ENCODE data around the gene SHISA9. TPM values are rescaled to one million over a fixed set of nuclear protein-coding genes. Genes with fewer than 3 reads are reported as not detected.
A peak's percentile ranks its signal among the peaks of the same experiment; 100 is the strongest.

SHISA9 gene
- total RNA-seq, 1 donor from 2014 or later = not detected

DNA sequence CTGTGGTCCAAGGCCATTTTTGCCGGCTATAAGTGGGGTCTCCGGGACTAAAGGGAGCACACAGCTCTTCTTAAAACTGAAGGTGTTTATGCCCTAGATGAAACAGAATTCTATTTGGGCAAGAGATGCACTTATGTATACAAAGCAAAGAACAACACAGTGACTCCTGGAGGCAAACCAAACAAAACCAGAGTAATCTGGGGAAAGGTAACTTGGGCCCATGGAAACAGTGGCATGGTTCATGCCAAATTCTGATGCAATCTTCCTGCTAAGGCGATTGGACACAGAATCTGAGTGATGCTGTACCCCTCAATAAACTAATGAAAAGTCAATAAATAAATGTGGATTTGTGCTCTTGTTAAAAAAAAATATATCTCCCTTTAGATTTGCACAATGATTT lies 20.2 kb upstream of the SHISA9 start:
- Mint-ChIP-seq H3K4me1 (no peaks in the 10 kb centered on the region), H3K27me3 (peaks cover 5% of the 10 kb centered on the region), H3K4me3 (no peak overlapping the region), H3K9me3 (no peaks in the 10 kb centered on the region), H3K27ac (no peak overlapping the region), H3K36me3 (ENCODE audit: low read depth) (no peaks in the 10 kb centered on the region)
- no peak for DNase-seq
- intact Hi-C loops (cut with micrococcal nuclease) = no loop called here

DNA sequence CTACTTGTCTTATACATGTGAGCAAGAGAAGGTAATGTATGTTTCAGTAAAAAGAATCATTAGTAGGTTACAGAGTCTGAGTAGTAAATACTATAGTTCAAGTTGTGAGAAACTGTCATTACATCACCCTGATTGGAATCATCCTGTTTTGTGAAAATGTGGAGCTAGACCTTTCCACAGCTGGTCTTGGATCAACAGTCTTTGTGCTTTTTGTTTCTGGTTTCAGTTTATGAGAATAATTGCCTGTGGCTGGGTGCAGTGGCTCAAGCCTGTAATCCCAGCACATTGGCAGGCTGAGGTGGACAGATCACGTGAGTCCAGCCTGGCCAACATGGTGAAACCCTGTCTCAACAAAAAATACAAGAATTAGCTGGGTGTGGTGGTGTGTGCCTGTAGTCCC lies 19.7 kb upstream of the SHISA9 start:
- Mint-ChIP-seq H3K4me3 (no peak overlapping the region), H3K27ac (no peak overlapping the region), H3K4me1 (no peaks in the 10 kb centered on the region), H3K9me3 (no peaks in the 10 kb centered on the region), H3K36me3 (ENCODE audit: low read depth) (no peaks in the 10 kb centered on the region), H3K27me3 (peaks cover 5% of the 10 kb centered on the region)
- DNase-seq = no peak
- intact Hi-C loops (cut with micrococcal nuclease) = no loop called here

DNA sequence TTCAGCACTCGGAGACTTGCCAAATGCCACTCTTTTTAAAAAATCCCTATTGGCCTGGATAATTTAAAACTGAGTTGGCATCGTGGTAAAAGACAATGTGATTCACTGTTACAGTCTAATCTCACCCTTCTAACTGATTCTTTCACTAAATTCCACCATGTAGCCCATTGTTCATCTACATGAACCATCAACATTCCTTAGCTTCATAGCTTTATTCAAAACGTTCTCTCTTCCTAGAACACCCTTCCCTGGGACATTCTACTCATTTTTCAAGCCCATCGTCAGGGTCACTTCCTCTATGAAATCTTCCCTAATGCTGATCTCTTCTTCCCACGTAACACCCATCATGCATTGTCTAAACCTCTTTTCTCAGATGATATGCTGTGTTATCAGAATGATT lies 15.7 kb upstream of the SHISA9 start:
- Mint-ChIP-seq H3K36me3 (ENCODE audit: low read depth) (no peaks in the 10 kb centered on the region), H3K27ac (no peak overlapping the region), H3K27me3 (peaks cover 7% of the 10 kb centered on the region), H3K4me1 (no peaks in the 10 kb centered on the region), H3K9me3 (no peaks in the 10 kb centered on the region), H3K4me3 (no peak overlapping the region)
- intact Hi-C loops (cut with micrococcal nuclease) = no loop called here
- DNase-seq = no peak

DNA sequence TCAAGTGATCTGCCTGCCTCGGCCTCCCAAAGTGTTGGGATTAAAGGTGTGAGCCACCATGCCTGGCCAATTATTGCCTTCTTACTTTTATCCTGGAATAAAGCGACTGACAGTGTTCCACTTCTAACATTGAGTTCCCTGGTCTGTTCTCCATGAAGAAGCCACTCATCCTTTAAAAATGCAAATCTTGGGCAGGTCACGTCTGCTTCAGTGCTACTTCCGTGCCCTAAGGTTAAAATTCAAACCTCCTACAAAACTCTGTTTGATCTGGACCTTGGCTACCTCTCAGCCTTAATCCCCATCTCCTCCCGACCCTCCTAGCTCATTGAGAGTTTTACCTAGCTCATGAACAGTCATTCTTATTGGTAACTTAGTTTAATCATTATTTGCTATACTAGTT lies 9.6 kb upstream of the SHISA9 start:
- no peak for DNase-seq
- Mint-ChIP-seq H3K9me3 (no peaks in the 10 kb centered on the region), H3K36me3 (ENCODE audit: low read depth) (no peaks in the 10 kb centered on the region), H3K4me3 (no peak overlapping the region), H3K4me1 (no peaks in the 10 kb centered on the region), H3K27ac (no peak overlapping the region), H3K27me3 (peaks cover 7% of the 10 kb centered on the region)
- intact Hi-C loops (cut with micrococcal nuclease) = no loop called here

DNA sequence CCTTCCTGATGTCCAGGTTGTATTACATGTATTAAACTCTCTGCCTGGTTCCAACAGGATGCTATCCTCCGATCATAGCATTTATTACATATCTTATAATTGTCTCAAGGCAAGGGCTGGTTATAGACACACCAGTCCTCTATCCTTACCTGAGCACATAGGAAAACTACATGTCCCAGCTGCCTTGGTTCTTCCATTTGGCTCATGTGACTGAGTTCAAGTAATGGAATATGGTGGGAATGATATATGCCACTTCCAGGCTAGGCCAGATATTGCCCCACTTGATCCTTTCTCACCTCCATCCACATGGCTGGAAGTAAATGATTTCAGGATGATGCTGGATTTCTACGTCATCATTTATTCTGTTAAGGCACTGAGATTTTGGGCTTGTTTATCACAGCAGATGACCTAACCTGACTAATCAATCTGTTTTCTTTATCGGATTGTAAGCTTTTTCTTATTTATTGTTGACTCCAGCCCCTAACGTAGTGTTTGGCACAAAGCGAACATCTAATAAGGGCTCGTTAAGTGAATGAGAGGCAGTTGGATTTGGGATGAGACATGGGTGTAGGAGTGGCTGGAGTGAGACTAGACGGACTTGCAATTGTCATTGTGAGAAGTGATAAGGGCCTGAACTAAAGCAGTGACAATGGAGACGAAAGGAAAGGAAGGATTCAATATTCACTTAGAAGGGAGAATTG lies 8.2 kb upstream of the SHISA9 start:
- peaks cover 14% of the 10 kb centered on the region for H3K27me3 Mint-ChIP-seq
- H3K27ac Mint-ChIP-seq = no peak overlapping the region
- H3K4me3 Mint-ChIP-seq = no peak overlapping the region
- H3K9me3 Mint-ChIP-seq = no peaks in the 10 kb centered on the region
- intact Hi-C loops (cut with micrococcal nuclease) = no loop called here
- H3K4me1 Mint-ChIP-seq = no peaks in the 10 kb centered on the region
- no peak for DNase-seq
- no peaks in the 10 kb centered on the region for H3K36me3 Mint-ChIP-seq (ENCODE audit: low read depth)

DNA sequence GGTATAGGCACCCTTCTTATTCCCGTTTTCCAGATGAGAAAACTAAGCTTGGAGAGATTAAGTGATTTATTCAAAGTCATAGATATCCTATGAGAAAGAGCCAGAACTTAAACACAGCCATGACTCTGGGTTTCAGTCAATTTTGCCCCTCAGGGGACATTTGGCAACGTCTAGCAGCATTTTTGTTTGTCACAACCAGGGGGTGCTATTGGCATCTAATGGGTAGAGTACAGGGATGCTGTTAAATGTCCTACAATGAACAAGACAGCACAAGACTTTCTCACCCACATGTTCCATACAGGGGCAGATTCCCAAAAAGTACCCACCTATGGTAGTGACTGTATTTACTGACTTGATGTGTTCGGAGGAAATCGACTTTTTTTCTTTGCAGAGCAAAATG lies 4.8 kb upstream of the SHISA9 start:
- peaks cover 40% of the 10 kb centered on the region for H3K27me3 Mint-ChIP-seq
- intact Hi-C loops (cut with micrococcal nuclease) = no loop called here
- H3K27ac Mint-ChIP-seq = no peak overlapping the region
- no peaks in the 10 kb centered on the region for H3K4me1 Mint-ChIP-seq
- DNase-seq = no peak
- H3K36me3 Mint-ChIP-seq (ENCODE audit: low read depth) = no peaks in the 10 kb centered on the region
- no peaks in the 10 kb centered on the region for H3K9me3 Mint-ChIP-seq
- H3K4me3 Mint-ChIP-seq = no peak overlapping the region

DNA sequence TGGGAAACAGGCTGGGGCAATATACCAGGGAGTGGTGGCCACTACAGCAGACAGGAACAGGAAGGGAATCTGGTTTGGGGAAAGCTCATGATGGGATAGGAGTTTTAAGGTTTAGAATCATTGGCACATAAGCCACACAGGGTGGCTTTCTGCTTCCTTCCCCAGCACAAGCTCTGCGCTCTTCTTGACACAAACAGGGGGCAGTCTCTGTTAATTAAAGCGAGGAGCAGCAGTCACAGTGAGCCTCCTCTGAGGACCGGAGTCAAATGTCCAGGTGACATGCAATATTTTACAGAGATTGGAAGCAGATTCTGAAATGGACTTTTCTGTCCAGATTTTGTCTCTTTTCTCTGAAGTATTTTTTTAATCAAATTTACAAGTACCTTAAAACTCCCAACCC lies 2.8 kb upstream of the SHISA9 start:
- no peaks in the 10 kb centered on the region for H3K36me3 Mint-ChIP-seq (ENCODE audit: low read depth)

DNA sequence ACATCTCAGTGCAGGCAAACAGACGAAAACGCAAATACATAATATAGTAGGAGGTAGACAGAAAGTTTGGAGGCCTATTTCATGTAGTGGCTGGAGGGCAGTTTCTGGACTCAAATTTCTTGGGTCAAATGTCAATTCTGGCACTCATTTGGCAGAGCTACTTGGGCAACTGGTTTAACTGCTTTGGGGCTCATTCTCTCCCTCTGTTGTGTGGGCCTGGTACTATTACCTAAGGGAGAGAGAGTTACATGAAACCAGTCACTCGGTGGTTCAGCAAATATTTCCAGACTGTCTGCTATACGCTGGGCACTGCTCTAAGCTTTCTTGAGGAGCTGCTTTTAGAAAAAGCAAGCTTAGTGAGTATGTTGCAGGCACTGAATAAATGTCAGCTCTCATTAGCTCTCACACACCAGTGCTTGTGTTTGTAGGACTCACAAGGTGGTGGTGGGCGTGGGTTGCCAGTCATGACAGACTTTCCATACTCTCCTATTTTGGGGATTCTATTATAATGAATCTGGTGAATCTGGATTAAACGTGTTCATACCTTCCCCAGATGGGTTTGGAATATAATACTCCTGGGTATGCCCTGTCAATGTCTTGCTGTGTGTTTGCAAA lies 1.8 kb upstream of the SHISA9 start:
- intact Hi-C loops (cut with micrococcal nuclease) = no loop called here
- no peaks in the 10 kb centered on the region for H3K9me3 Mint-ChIP-seq

More for the DNA sequence above, 2.8 kb upstream of the SHISA9 start:
- no peak overlapping the region for H3K27ac Mint-ChIP-seq
- H3K4me1 Mint-ChIP-seq = peaks cover 2% of the 10 kb centered on the region
- H3K9me3 Mint-ChIP-seq = no peaks in the 10 kb centered on the region
- intact Hi-C loops (cut with micrococcal nuclease) = no loop called here
- H3K27me3 Mint-ChIP-seq = peaks cover 51% of the 10 kb centered on the region
- DNase-seq = no peak
- no peak overlapping the region for H3K4me3 Mint-ChIP-seq

DNA sequence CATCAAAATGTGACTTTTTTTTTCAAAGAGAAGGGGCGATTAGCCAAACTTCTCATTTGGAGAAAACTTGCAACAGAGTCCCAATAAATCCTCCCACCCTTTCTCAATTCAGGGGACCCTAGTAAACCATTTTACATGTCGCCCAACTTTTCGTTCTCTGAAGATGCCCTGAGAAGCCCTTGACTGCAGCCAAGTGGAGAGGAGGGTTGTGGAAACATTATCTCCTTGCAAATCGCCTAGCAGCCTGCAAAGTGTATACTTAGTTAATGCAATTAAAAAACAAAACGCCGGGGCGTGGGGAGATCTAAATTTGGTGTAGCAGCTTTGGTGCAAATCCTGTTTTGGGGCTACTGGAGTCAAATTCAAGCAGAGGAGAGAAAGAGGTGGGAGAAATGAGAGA lies 1.2 kb upstream of the SHISA9 start:
- no peak for DNase-seq
- H3K4me3 Mint-ChIP-seq = no peak overlapping the region
- intact Hi-C loops (cut with micrococcal nuclease) = no loop called here
- H3K27ac Mint-ChIP-seq = no peak overlapping the region
- H3K27me3 Mint-ChIP-seq = peaks cover 64% of the 10 kb centered on the region
- no peaks in the 10 kb centered on the region for H3K9me3 Mint-ChIP-seq
- peaks cover 2% of the 10 kb centered on the region for H3K4me1 Mint-ChIP-seq
- H3K36me3 Mint-ChIP-seq (ENCODE audit: low read depth) = no peaks in the 10 kb centered on the region

More for the DNA sequence above, 1.8 kb upstream of the SHISA9 start:
- DNase-seq = no peak
- Mint-ChIP-seq H3K27me3 (peaks cover 61% of the 10 kb centered on the region), H3K4me1 (peaks cover 2% of the 10 kb centered on the region), H3K27ac (no peak overlapping the region), H3K36me3 (ENCODE audit: low read depth) (no peaks in the 10 kb centered on the region), H3K4me3 (no peak overlapping the region)

DNA sequence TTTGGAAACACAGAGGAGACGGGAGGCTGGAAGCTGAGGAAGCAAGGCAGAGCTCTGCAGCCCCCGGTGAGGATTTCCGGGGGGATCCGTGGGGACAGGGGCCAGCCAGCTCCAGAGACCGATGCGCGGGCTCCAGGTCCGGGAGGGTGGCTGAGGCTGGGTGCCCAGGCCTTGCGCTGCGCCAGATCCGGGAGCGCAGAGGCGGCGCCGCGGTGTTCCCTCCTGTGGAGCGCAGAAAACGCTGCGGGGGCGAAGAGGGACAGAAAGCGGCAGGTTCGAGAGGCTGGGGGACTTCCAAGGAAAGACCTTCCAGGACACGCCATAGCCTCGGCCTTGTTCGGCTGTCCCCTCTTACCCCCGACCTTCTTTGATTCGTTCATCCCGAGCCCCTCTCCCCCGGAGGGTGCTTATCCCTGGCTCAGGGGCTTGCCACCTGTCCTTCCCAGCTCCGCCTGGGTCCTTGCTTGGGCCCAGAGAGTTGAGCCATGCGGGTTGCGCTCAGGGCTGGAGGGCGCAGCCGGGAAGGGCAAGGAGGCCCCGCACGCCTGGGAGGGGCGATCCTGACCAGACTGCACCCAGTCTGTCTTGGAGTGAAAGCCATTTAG lies 697 bp upstream of the SHISA9 start:
- intact Hi-C loops (cut with micrococcal nuclease) = no loop called here
- no peak overlapping the region for H3K4me3 Mint-ChIP-seq
- peaks cover 2% of the 10 kb centered on the region for H3K4me1 Mint-ChIP-seq
- DNase-seq = no peak
- H3K9me3 Mint-ChIP-seq = no peaks in the 10 kb centered on the region
- H3K36me3 Mint-ChIP-seq (ENCODE audit: low read depth) = no peaks in the 10 kb centered on the region
- peaks cover 67% of the 10 kb centered on the region for H3K27me3 Mint-ChIP-seq
- H3K27ac Mint-ChIP-seq = no peak overlapping the region

DNA sequence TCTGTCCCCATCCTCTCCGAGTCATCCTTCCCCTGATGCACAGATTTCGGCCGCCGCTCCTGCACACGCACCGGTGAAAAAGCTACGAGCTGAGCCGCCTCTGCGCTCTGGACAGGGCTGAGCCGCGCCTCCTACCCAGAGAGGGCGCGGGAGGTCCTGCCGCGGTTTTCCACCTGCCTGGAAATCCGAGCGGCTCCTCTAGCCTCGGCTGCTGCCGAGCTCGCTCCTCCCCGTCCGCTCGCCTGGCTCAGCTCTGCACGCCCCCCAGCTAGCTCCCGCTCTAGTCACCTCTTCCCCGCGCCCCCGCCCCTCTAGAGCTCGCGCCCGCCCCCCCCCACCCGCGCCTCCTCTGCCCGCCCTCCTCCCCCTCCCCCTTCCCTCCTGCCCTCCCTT lies 198 bp upstream of the SHISA9 start:
- DNase-seq = no peak
- intact Hi-C loops (cut with micrococcal nuclease) = no loop called here
- peaks cover 2% of the 10 kb centered on the region for H3K4me1 Mint-ChIP-seq
- H3K27ac Mint-ChIP-seq = no peak overlapping the region
- no peaks in the 10 kb centered on the region for H3K9me3 Mint-ChIP-seq
- H3K27me3 Mint-ChIP-seq = peaks cover 70% of the 10 kb centered on the region
- H3K36me3 Mint-ChIP-seq (ENCODE audit: low read depth) = no peaks in the 10 kb centered on the region
- no peak overlapping the region for H3K4me3 Mint-ChIP-seq

DNA sequence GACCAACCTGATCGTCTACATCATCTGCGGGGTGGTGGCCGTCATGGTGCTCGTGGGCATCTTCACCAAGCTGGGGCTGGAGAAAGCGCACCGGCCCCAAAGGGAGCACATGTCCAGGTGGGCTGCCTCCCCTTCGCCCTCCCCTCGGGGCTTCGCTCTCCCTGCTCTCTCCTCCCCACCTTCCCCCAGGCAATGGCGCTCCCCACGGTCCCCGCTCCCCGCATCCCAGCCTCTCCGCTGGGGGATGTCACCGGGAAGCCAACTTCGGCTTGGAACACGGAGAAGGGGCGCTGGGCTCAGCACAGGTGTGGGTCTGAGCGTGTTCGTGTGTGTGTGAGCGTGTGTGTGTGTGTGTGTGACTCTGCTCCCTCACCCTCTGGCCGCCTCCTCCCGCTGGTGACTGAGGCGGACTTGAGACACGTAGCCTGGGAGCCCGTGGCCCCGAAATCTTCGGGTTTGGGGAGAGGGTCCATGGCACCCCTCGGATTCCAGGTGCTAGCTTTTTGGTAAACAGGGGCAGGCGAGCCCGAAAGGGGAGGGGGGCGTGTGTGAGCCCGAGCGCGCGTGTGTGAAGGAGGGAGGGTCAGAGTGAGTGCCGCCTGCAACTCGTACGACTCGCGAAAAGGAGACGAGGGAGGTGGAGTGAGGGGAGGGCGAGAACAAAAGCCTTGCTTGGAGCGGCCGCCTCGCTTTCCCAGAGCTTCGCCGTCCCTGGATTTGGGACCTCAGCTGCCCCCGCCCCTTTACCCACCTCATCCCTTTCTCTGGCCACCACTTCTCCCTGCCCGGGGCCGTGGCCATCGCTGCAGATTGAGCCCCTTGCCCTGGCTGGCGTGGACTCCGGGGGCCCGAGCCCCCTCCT lies 1.3 kb downstream of the SHISA9 start:
- peaks cover 2% of the 10 kb centered on the region for H3K4me1 Mint-ChIP-seq
- H3K9me3 Mint-ChIP-seq = no peaks in the 10 kb centered on the region
- peaks cover 65% of the 10 kb centered on the region for H3K27me3 Mint-ChIP-seq
- no peak overlapping the region for H3K27ac Mint-ChIP-seq
- peak overlapping the region; percentile 15 for H3K4me3 Mint-ChIP-seq
- DNase-seq = no peak
- intact Hi-C loops (cut with micrococcal nuclease) = no loop called here
- H3K36me3 Mint-ChIP-seq (ENCODE audit: low read depth) = no peaks in the 10 kb centered on the region

DNA sequence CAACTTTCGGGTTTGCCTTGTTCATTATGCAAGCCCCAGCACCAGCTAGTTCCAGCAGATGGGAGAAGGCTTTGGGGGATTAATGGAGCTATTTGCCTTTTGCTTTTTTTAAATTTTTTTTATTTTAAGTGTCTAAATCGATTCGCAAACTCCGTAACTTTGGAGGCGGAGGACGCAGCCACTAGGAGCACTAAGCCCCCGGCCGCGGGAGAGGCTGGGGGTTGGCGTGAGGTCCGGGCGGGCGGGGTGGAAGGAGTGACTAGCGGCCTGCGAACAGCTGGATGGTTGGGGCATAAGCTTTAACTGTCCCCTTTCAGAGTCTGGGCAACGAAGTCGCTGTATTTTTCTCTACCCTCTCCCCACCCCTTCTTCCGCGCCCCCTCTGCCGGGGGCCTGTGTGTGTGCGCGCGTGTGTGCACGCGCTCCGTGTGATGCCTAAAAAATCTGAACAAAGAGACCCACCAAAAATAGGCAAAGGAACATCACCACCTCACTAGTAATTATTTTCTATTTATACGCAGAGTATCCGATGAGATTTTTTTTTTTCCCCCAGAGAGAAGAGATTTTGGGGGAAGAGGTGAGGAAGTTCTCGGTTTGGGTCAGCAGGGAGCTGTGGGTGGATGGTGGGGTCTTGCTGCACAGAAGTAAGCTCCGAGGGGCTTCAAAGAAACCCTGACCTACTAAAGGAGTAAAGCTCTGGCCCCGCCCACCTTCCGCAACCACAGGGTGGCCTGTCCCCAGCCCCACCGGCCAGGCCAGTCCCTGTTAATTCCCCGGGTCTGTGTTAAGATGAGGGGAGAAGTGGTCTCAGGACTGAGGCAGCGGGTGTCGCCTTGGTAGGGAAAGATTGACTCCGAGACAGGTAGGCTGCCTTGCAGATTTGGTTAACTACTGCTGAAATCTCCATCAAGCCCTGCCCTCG lies 2.3 kb downstream of the SHISA9 start:
- no peak for DNase-seq
- Mint-ChIP-seq H3K4me3 (no peak overlapping the region), H3K36me3 (ENCODE audit: low read depth) (no peaks in the 10 kb centered on the region), H3K27me3 (peaks cover 57% of the 10 kb centered on the region), H3K27ac (no peak overlapping the region), H3K4me1 (peaks cover 2% of the 10 kb centered on the region), H3K9me3 (no peaks in the 10 kb centered on the region)
- intact Hi-C loops (cut with micrococcal nuclease) = no loop called here
